H9 (cell line): Measurements from ENCODE around the gene SLC52A3. TPM values are rescaled to one million over a fixed set of nuclear protein-coding genes. Genes with fewer than 3 reads are reported as not detected.

ENCODE experiments used
- DNase-seq: peaks from one replicate; pipeline ENCODE4 v3.0.0-alpha.2; 2017
- H2AFZ ChIP-seq: one replicate; pipeline ENCODE4 v1.6.1; 2013; ENCODE audit warnings: mild to moderate bottlenecking, low read length, control low read depth, moderate library complexity
- H2AK5ac ChIP-seq: 2 replicates; pipeline ENCODE4 v1.6.1; 2013; ENCODE audit warnings: low read length, control low read depth, mixed read lengths; ENCODE audit not compliant: insufficient read length
- H2BK120ac ChIP-seq: one replicate; pipeline ENCODE4 v1.6.1; 2013; ENCODE audit warnings: low read depth, mild to moderate bottlenecking, low read length, control low read depth, inconsistent platforms; ENCODE audit not compliant: poor library complexity, severe bottlenecking
- H2BK12ac ChIP-seq: 2 replicates; pipeline ENCODE4 v1.6.1; 2013; ENCODE audit warnings: low read length, control low read depth, mixed read lengths, low read depth; ENCODE audit not compliant: insufficient read length
- H2BK15ac ChIP-seq: 2 replicates; pipeline ENCODE4 v1.6.1; 2013; ENCODE audit warnings: low read depth, low read length, control low read depth
- H2BK20ac ChIP-seq: one replicate; pipeline ENCODE4 v1.6.1; 2013; ENCODE audit warnings: low read depth, mild to moderate bottlenecking, low read length, control low read depth, inconsistent platforms; ENCODE audit not compliant: poor library complexity, severe bottlenecking
- H2BK5ac ChIP-seq: 2 replicates; pipeline ENCODE4 v1.6.1; 2013; ENCODE audit warnings: low read length, control low read depth, mixed read lengths; ENCODE audit not compliant: insufficient read length
- H3K14ac ChIP-seq: 2 replicates; pipeline ENCODE4 v1.6.1; 2013; ENCODE audit warnings: low read length, control low read depth; ENCODE audit not compliant: insufficient read depth
- H3K18ac ChIP-seq: 2 replicates; pipeline ENCODE4 v1.6.1; 2013; ENCODE audit warnings: low read depth, mild to moderate bottlenecking, mixed read lengths, low read length, control low read depth; ENCODE audit not compliant: insufficient read length
- H3K23ac ChIP-seq: 2 replicates; pipeline ENCODE4 v1.6.1; 2013; ENCODE audit warnings: low read length, control low read depth, mixed read lengths, low read depth; ENCODE audit not compliant: insufficient read length
- H3K23me2 ChIP-seq: 2 replicates; pipeline ENCODE4 v1.6.1; 2013; ENCODE audit warnings: low read depth, mild to moderate bottlenecking, mixed read lengths, low read length, control low read depth; ENCODE audit not compliant: insufficient read length, poor library complexity, severe bottlenecking
- H3K27ac ChIP-seq: 2 replicates; pipeline ENCODE4 v1.5.1; 2013; ENCODE audit warnings: low read length, control low read depth, mixed read lengths, low read depth; ENCODE audit not compliant: insufficient read length
- H3K27me3 ChIP-seq: 2 replicates; pipeline ENCODE4 v1.6.1; 2013; ENCODE audit warnings: low read length, control low read depth, inconsistent platforms; ENCODE audit not compliant: insufficient read depth
- H3K4ac ChIP-seq: 2 replicates; pipeline ENCODE4 v1.6.1; 2013; ENCODE audit warnings: low read depth, mild to moderate bottlenecking, control low read depth, inconsistent platforms, low read length, moderate library complexity
- H3K4me1 ChIP-seq: 2 replicates; pipeline ENCODE4 v1.6.1; 2013; ENCODE audit warnings: low read length, control low read depth, inconsistent platforms; ENCODE audit not compliant: insufficient read depth
- H3K4me2 ChIP-seq: 2 replicates; pipeline ENCODE4 v1.6.1; 2013; ENCODE audit warnings: low read length, control low read depth, mixed read lengths; ENCODE audit not compliant: insufficient read length, insufficient read depth
- H3K56ac ChIP-seq: 2 replicates; pipeline ENCODE4 v1.6.1; 2013; ENCODE audit warnings: low read depth, mild to moderate bottlenecking, mixed read lengths, low read length, control low read depth; ENCODE audit not compliant: insufficient read length
- H3K79me1 ChIP-seq: 2 replicates; pipeline ENCODE4 v1.6.1; 2013; ENCODE audit warnings: low read depth, mild to moderate bottlenecking, moderate library complexity, low read length, control low read depth, inconsistent platforms; ENCODE audit not compliant: insufficient read depth, poor library complexity, severe bottlenecking
- H3K79me2 ChIP-seq: 2 replicates; pipeline ENCODE4 v1.6.1; 2013; ENCODE audit warnings: low read length, control low read depth, inconsistent platforms; ENCODE audit not compliant: insufficient read depth
- H3K9ac ChIP-seq: 2 replicates; pipeline ENCODE4 v1.6.1; 2013; ENCODE audit warnings: low read length, control low read depth, mixed read lengths; ENCODE audit not compliant: insufficient read length; ENCODE audit errors: extremely low read depth
- H3K9me3 ChIP-seq: one replicate; pipeline ENCODE4 v1.6.1; 2013; ENCODE audit warnings: low read depth, low read length, inconsistent platforms; ENCODE audit not compliant: control insufficient read depth
- H3T11ph ChIP-seq: one replicate; pipeline ENCODE4 v1.6.1; 2013; ENCODE audit warnings: mild to moderate bottlenecking, low read length, control low read depth, inconsistent platforms
- H4K20me1 ChIP-seq: one replicate; pipeline ENCODE4 v1.6.1; 2013; ENCODE audit not compliant: control insufficient read depth, insufficient read length, insufficient read depth
- H4K5ac ChIP-seq: 2 replicates; pipeline ENCODE4 v1.6.1; 2013; ENCODE audit warnings: low read depth, mild to moderate bottlenecking, mixed read lengths, low read length, control low read depth; ENCODE audit not compliant: insufficient read length
- H4K8ac ChIP-seq: replicated peaks from 2 replicates; pipeline ENCODE4 v1.6.1; 2013; ENCODE audit warnings: low read length, control low read depth, mixed read lengths, low read depth; ENCODE audit not compliant: insufficient read length
- H4K91ac ChIP-seq: 2 replicates; pipeline ENCODE4 v1.6.1; 2013; ENCODE audit warnings: low read depth, mild to moderate bottlenecking, moderate library complexity, mixed read lengths, low read length, control low read depth; ENCODE audit not compliant: insufficient read length
- H3K27ac Mint-ChIP-seq, 3 experiments: 2 replicates in 2 of 3; 3 replicates in 1 of 3; pipeline ENCODE4 v1.8.0; 2020 to 2021; ENCODE audit warnings: mixed read lengths in 3 of 3, mild to moderate bottlenecking in 1 of 3, moderate library complexity in 1 of 3
- H3K27me3 Mint-ChIP-seq: 2 replicates; pipeline ENCODE4 v1.8.0; 2021; ENCODE audit warnings: low read depth, mild to moderate bottlenecking, moderate library complexity, mixed read lengths
- H3K36me3 Mint-ChIP-seq, 3 experiments: 2 replicates in 2 of 3; 3 replicates in 1 of 3; pipeline ENCODE4 v1.8.0; 2020 to 2021; ENCODE audit warnings: low read depth in 3 of 3, mixed read lengths in 3 of 3; ENCODE audit not compliant: insufficient read depth in 1 of 3
- H3K4me1 Mint-ChIP-seq, 2 experiments: 2 replicates each; pipeline ENCODE4 v1.8.0; 2020; ENCODE audit warnings: mixed read lengths in 2 of 2
- H3K4me3 Mint-ChIP-seq, 2 experiments: 2 replicates in 1 of 2; 3 replicates in 1 of 2; pipeline ENCODE4 v1.8.0; 2020 to 2021; ENCODE audit warnings: mild to moderate bottlenecking in 2 of 2, mixed read lengths in 2 of 2, moderate library complexity in 1 of 2
- H3K9me3 Mint-ChIP-seq, 2 experiments: 2 replicates in 1 of 2; 3 replicates in 1 of 2; pipeline ENCODE4 v1.8.0; 2020; ENCODE audit warnings: mild to moderate bottlenecking in 2 of 2, mixed read lengths in 2 of 2, moderate library complexity in 1 of 2
- CTCF ChIP-seq: fragments of 200-600 bp; sonication (generic); conservative IDR thresholded peaks from 3 replicates; pipeline ENCODE4 v1.8.0; 2021; ENCODE audit warnings: antibody characterized with exemption, mild to moderate bottlenecking
- WGBS: extraction: QIAGEN DNeasy Blood & Tissue Kit; methylation state at CpG from one replicate; pipeline ENCODE4 v1.1.7; 2013; ENCODE audit warnings: missing lambda C conversion rate, low lambda C conversion rate, mixed read lengths; ENCODE audit not compliant: insufficient read length; ENCODE audit errors: extremely low coverage; 5-methylcytosine and 5-hydroxymethylcytosine counted together
- total RNA-seq: library from RNA; stranded (reverse); gene quantifications from 2 replicates; pipeline ENCODE4 v1.2.1, GENCODE V29; 2021

SLC52A3 gene
- total RNA-seq, 1 experiment from 2014 or later = 3.3 TPM

DNA sequence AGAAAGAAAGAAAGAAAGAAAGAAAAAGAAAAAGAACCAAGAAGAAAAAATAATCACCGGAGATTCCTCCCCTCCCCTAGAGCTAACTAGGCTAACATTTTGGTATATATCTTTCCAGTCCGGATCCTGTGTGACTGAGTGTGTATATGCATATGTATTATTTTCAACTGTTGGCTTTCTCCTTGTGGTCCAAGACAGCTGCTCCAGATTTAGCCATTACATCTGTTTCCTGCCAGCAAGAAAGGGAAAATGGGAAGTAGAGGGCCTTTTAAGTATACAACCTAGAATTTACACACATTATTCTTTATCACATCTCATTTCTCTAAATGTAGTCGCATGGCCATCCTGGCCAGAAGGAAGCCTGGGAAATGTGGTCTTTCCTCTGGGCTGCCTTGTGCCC lies 15.2 kb downstream of the SLC52A3 start:
- Mint-ChIP-seq H3K9me3 (no peaks in the 10 kb centered on the region), H3K4me3 (no peak overlapping the region), H3K4me1 (peaks cover 2 to 13% of the 10 kb centered on the region in 2 experiments), H3K27ac (no peak overlapping the region), H3K36me3 (no peaks in the 10 kb centered on the region), H3K27me3 (no peaks in the 10 kb centered on the region; the same call in 1 of the 2 replicates)
- DNase-seq = no peak
- no peak overlapping the region for H4K5ac ChIP-seq
- H3K18ac ChIP-seq = no peak overlapping the region
- H3K23ac ChIP-seq = no peak overlapping the region
- H3K56ac ChIP-seq = no peak overlapping the region
- no peak overlapping the region for H2BK120ac ChIP-seq
- no peaks in the 10 kb centered on the region for H3K79me1 ChIP-seq
- H2BK20ac ChIP-seq = no peak overlapping the region
- no peaks in the 10 kb centered on the region for H4K20me1 ChIP-seq
- H3K4me1 ChIP-seq = peaks cover 3% of the 10 kb centered on the region; the same call in 1 of the 2 replicates
- H2AFZ ChIP-seq = no peak overlapping the region
- H3K9ac ChIP-seq = no peak overlapping the region
- H4K91ac ChIP-seq = no peak overlapping the region
- no peaks in the 10 kb centered on the region for H3K79me2 ChIP-seq
- TF ChIP-seq CTCF = no peak
- no peaks in the 10 kb centered on the region for H3K23me2 ChIP-seq
- no peaks in the 10 kb centered on the region for H3K9me3 ChIP-seq
- H2BK15ac ChIP-seq = no peak overlapping the region
- H3K4ac ChIP-seq = no peak overlapping the region
- H3T11ph ChIP-seq = no peak overlapping the region
- no peak overlapping the region for H3K27ac ChIP-seq
- no peak overlapping the region for H3K4me2 ChIP-seq
- no peak overlapping the region for H2BK5ac ChIP-seq
- WGBS = no CpG with 5 or more reads among the region's 3 CpGs
- H2BK12ac ChIP-seq = no peak overlapping the region
- no peaks in the 10 kb centered on the region for H3K27me3 ChIP-seq
- no peak overlapping the region for H2AK5ac ChIP-seq
- H4K8ac ChIP-seq = no peak overlapping the region
- H3K14ac ChIP-seq = no peak overlapping the region
